Fibroblast of lung (primary cell): Measurements from ENCODE around the gene NACC1. TPM values are rescaled to one million over a fixed set of nuclear protein-coding genes. Genes with fewer than 3 reads are reported as not detected.
A peak's percentile ranks its signal among the peaks of the same experiment; 100 is the strongest.

Experiments used
- DNase-seq, 2 donors: peaks; one replicate each; pipeline versions ENCODE4 v3.0.0 to v3.0.0-alpha.2; 2010; ENCODE audit warnings: low read depth in 2 of 2
- H2AFZ ChIP-seq: 2 replicates; pipeline ENCODE4 v1.5.1; 2012; ENCODE audit warnings: low read length, control low read depth, inconsistent platforms
- H3K27ac ChIP-seq: 2 replicates; pipeline ENCODE4 v1.5.1; 2011; ENCODE audit warnings: low read length, control low read depth; ENCODE audit not compliant: insufficient read depth
- H3K27me3 ChIP-seq: 2 replicates; pipeline ENCODE4 v1.5.1; 2011; ENCODE audit warnings: mild to moderate bottlenecking, low read length; ENCODE audit not compliant: control insufficient read depth, insufficient read depth
- H3K36me3 ChIP-seq: 2 replicates; pipeline ENCODE4 v1.5.1; 2011; ENCODE audit warnings: low read length; ENCODE audit not compliant: control insufficient read depth, insufficient read depth
- H3K4me1 ChIP-seq: 2 replicates; pipeline ENCODE4 v1.5.1; 2011; ENCODE audit warnings: low read length; ENCODE audit not compliant: control insufficient read depth, insufficient read depth; ENCODE audit errors: extremely low read depth
- H3K4me2 ChIP-seq: 2 replicates; pipeline ENCODE4 v1.5.1; 2011; ENCODE audit warnings: low read length, control low read depth; ENCODE audit not compliant: insufficient read depth; ENCODE audit errors: extremely low read depth
- H3K4me3 ChIP-seq, 4 experiments: fragments of 200-600 bp in 1 of 4; sonication (generic) in 1 of 4; replicated peaks in 1 of 4; 2 replicates each; pipeline ENCODE4 v1.5.1; 2011 to 2016; ENCODE audit warnings: low read length in 4 of 4, low read depth in 3 of 4, mild to moderate bottlenecking in 3 of 4, control low read depth in 2 of 4, inconsistent platforms in 1 of 4, mixed read lengths in 1 of 4; ENCODE audit not compliant: insufficient read depth in 1 of 4; ENCODE audit errors: control extremely low read depth in 1 of 4
- H3K79me2 ChIP-seq: 2 replicates; pipeline ENCODE4 v1.5.1; 2012; ENCODE audit warnings: mild to moderate bottlenecking, low read length, inconsistent platforms; ENCODE audit not compliant: control insufficient read depth, insufficient read depth
- H3K9ac ChIP-seq: 2 replicates; pipeline ENCODE4 v1.5.1; 2011; ENCODE audit warnings: mild to moderate bottlenecking, low read length, control low read depth; ENCODE audit not compliant: insufficient read depth
- H3K9me3 ChIP-seq: 2 replicates; pipeline ENCODE4 v1.5.1; 2012; ENCODE audit warnings: low read depth, low read length; ENCODE audit not compliant: control insufficient read depth, insufficient read depth
- H4K20me1 ChIP-seq: 2 replicates; pipeline ENCODE4 v1.5.1; 2011; ENCODE audit warnings: low read length; ENCODE audit not compliant: control insufficient read depth, insufficient read depth; ENCODE audit errors: extremely low read depth
- CTCF ChIP-seq, 2 donors: IDR thresholded peaks in 1 of 2; conservative IDR thresholded peaks in 1 of 2; 1 replicate in 1 of 2; 2 replicates in 1 of 2; pipeline ENCODE4 v1.5.1; 2011 to 2012; ENCODE audit warnings: low read length in 2 of 2, control low read depth in 1 of 2, inconsistent platforms in 1 of 2, low read depth in 1 of 2, mild to moderate bottlenecking in 1 of 2
- EZH2 ChIP-seq: IDR thresholded peaks from 2 replicates; pipeline ENCODE4 v1.5.1; 2012; ENCODE audit warnings: low read length, control low read depth, mild to moderate bottlenecking; ENCODE audit errors: missing control alignments
- polyA plus RNA-seq, 2 donors: library from polyadenylated mRNA; depleted of rRNA in 1 of 2; stranded (reverse) in 1 of 2; unstranded in 1 of 2; fragments of >200 nt; gene quantifications; 2 replicates each; pipeline ENCODE4 v1.2.1, GENCODE V29; 2011 to 2012; ENCODE audit warnings: missing spikeins in 1 of 2
- total RNA-seq: library from RNA; depleted of rRNA; stranded (reverse); fragments of >200 nt; gene quantifications from 2 replicates; pipeline ENCODE4 v1.2.1, GENCODE V29; 2014

The NACC1 gene
- total and polyA plus RNA-seq, 2 donors (not counting 1 experiment from before 2014, with no cell fraction given) = 31.9 to 33.5 TPM

- H3K79me2 ChIP-seq = peaks cover 49% of the 10 kb centered on the region
- DNase-seq = peak; percentile 94 to 98
- no peaks in the 10 kb centered on the region for H4K20me1 ChIP-seq
- no peaks in the 10 kb centered on the region for H3K9me3 ChIP-seq
- peak overlapping the region; percentile 99 for H3K27ac ChIP-seq
- H3K36me3 ChIP-seq = peaks cover 2% of the 10 kb centered on the region
- no peaks in the 10 kb centered on the region for H3K27me3 ChIP-seq
- H2AFZ ChIP-seq = no peak overlapping the region
- peak overlapping the region; percentile 97 for H3K9ac ChIP-seq
- peak overlapping the region; percentile 100 for H3K4me2 ChIP-seq
- H3K4me3 ChIP-seq = peak overlapping the region; percentile 82 to 100 (median 98)
- TF ChIP-seq CTCF (conservative IDR thresholded peaks at IDR 0.05 in 1 of 2, IDR thresholded peaks at IDR 0.05 in 1 of 2; ENCODE audit: low read depth in 1 of 2, low read length in 2 of 2) = peak in 1 of 2 donors; percentile 20
- no peak for TF ChIP-seq EZH2
- H3K4me1 ChIP-seq = peaks cover 17% of the 10 kb centered on the region
Measured at GRCh38 chr19:13151605-13152355, 33.7 kb downstream of the NACC1 start.

DNA sequence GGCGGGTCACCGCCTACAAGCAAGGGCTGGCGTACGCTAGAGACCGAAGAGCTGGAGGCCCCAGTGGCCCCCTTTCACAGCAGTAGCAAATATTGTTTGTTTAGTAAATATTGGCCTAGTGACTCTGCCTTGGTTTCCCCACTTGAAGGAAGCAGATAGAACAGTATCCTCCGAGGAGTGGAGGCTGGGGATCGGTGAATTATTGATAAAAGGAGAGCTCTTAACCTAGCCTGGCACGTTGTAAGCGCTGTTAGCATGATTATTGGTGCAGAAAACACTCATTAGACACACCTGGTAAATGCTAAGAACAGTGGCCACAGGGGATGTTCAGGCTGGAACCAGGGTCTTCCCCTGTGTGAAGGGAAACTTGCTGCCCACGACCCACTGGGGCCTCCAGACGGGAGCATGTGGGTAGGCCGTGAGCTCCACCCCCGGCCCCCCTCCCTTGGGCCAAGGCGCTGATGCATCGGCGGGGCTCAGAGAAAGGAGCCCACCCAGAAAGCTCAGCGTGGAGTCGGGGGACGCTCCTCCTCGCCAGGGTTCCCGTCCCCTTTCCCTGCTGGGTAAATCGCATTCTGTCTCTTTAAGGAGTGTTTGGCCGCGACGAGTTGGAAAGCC is 34.4 kb downstream of the NACC1 start:
- Histone ChIP-seq H3K4me3 (peak overlapping the region; percentile 82 to 90 (median 86)), H3K4me1 (peaks cover 17% of the 10 kb centered on the region), H4K20me1 (no peaks in the 10 kb centered on the region), H3K36me3 (peaks cover 2% of the 10 kb centered on the region), H3K79me2 (peaks cover 49% of the 10 kb centered on the region), H3K27me3 (no peaks in the 10 kb centered on the region), H3K9me3 (no peaks in the 10 kb centered on the region), H3K4me2 (peak overlapping the region; percentile 100), H2AFZ (no peak overlapping the region), H3K27ac (peak overlapping the region; percentile 97), H3K9ac (peak overlapping the region; percentile 97)
- no peak for DNase-seq
- no peak for TF ChIP-seq EZH2

GRCh38 chr19:13152974-13153568 is 35.0 kb downstream of the NACC1 start:
- Histone ChIP-seq H3K79me2 (peaks cover 49% of the 10 kb centered on the region), H2AFZ (no peak overlapping the region)
- TF ChIP-seq CTCF (conservative IDR thresholded peaks at IDR 0.05 in 1 of 2, IDR thresholded peaks at IDR 0.05 in 1 of 2; ENCODE audit: low read depth in 1 of 2, low read length in 2 of 2) = peak in 1 of 2 donors; percentile 19
- no peak for TF ChIP-seq EZH2

More at GRCh38 chr19:13152974-13153568, 35.0 kb downstream of the NACC1 start:
- Histone ChIP-seq H3K4me2 (no peak overlapping the region), H3K9ac (peak overlapping the region; percentile 97), H3K27me3 (no peaks in the 10 kb centered on the region), H3K36me3 (peaks cover 2% of the 10 kb centered on the region), H3K4me3 (peak overlapping the region; percentile 82 to 90 (median 86)), H4K20me1 (no peaks in the 10 kb centered on the region), H3K9me3 (no peaks in the 10 kb centered on the region), H3K27ac (peak overlapping the region; percentile 97), H3K4me1 (peaks cover 17% of the 10 kb centered on the region)
- peak; percentile 89 to 95 for DNase-seq
